Hepatocyte (in vitro differentiated cells): ENCODE data around the gene GTF2F1.

Source experiments
- CTCF ChIP-seq: fragments of 200-600 bp; sonication (generic); IDR thresholded peaks from 2 replicates; pipeline ENCODE4 v1.5.1; 2016; ENCODE audit warnings: antibody characterized with exemption, mild to moderate bottlenecking; ENCODE audit not compliant: poor library complexity
- EZH2 ChIP-seq: fragments of 200-600 bp; sonication (generic); IDR thresholded peaks from 2 replicates; pipeline ENCODE4 v1.6.1; 2016; ENCODE audit warnings: antibody characterized with exemption, mild to moderate bottlenecking, borderline replicate concordance
- EZH2phosphoT487 ChIP-seq: fragments of 200-600 bp; sonication (generic); IDR thresholded peaks from one replicate; pipeline ENCODE4 v1.6.1; 2018; ENCODE audit warnings: antibody characterized with exemption, mild to moderate bottlenecking, low read depth, moderate library complexity; ENCODE audit not compliant: unreplicated experiment, severe bottlenecking

- TF ChIP-seq EZH2 (no peak), CTCF (no peak), EZH2phosphoT487 (no peak)
These were observed 25.6 kb upstream of the GTF2F1 start for GRCh38 chr19:6418562-6418932.
